ENCODE measurements around the gene NTN1. TPM values are rescaled to one million over a fixed set of nuclear protein-coding genes. Genes with fewer than 3 reads are reported as not detected.
"Not testable (repeated sequence)": the region's sequence is repeated elsewhere in the genome, so short reads cannot be mapped to it uniquely, and the experiment has no call there.

Gene NTN1
- total and polyA plus RNA-seq, 2 experiments from 2014 or later = 0.16 to 0.60 TPM

- Histone ChIP-seq H3K4me3 (no peak overlapping the region), H3K36me3 (no peaks in the 10 kb centered on the region), H3K27ac (no peak overlapping the region), H3K4me1 (ENCODE audit: low read depth) (no peaks in the 10 kb centered on the region), H3K27me3 (peaks cover 21% of the 10 kb centered on the region), H3K9me3 (ENCODE audit: low read depth) (no peaks in the 10 kb centered on the region)
- no peak for TF ChIP-seq CTCF (IDR thresholded peaks at IDR 0.05; ENCODE audit: low read depth, low read length)
- no peak for DNase-seq (ENCODE audit: low read depth in 1 of 2, low spot score in 1 of 2)
These were observed 72.9 kb downstream of the NTN1 start for GRCh38 chr17:9094193-9094592.

GRCh38 chr17:9095390-9095789 is 74.1 kb downstream of the NTN1 start:
- H3K9me3 ChIP-seq (ENCODE audit: low read depth) = no peaks in the 10 kb centered on the region
- H3K27ac ChIP-seq = no peak overlapping the region
- H3K36me3 ChIP-seq = no peaks in the 10 kb centered on the region
- H3K27me3 ChIP-seq = peaks cover 19% of the 10 kb centered on the region
- no peak for DNase-seq (ENCODE audit: low read depth in 1 of 2, low spot score in 1 of 2)
- H3K4me3 ChIP-seq = no peak overlapping the region
- TF ChIP-seq CTCF (IDR thresholded peaks at IDR 0.05; ENCODE audit: low read depth, low read length) = no peak
- no peaks in the 10 kb centered on the region for H3K4me1 ChIP-seq (ENCODE audit: low read depth)

- Histone ChIP-seq H3K9me3 (ENCODE audit: low read depth) (no peaks in the 10 kb centered on the region), H3K4me3 (no peak overlapping the region), H3K4me1 (ENCODE audit: low read depth) (no peaks in the 10 kb centered on the region), H3K27me3 (peaks cover 14% of the 10 kb centered on the region), H3K27ac (no peak overlapping the region), H3K36me3 (no peaks in the 10 kb centered on the region)
- no peak for DNase-seq (ENCODE audit: low read depth in 1 of 2, low spot score in 1 of 2)
- no peak for TF ChIP-seq CTCF (IDR thresholded peaks at IDR 0.05; ENCODE audit: low read depth, low read length)
These were observed 77.0 kb downstream of the NTN1 start for GRCh38 chr17:9098242-9098825.

- TF ChIP-seq CTCF (IDR thresholded peaks at IDR 0.05; ENCODE audit: low read depth, low read length) = no peak
These were observed 80.0 kb downstream of the NTN1 start for GRCh38 chr17:9101356-9101755.

GRCh38 chr17:9103193-9103592 is 81.9 kb downstream of the NTN1 start:
- not testable (repeated sequence) for H3K4me3 ChIP-seq; H3K9me3 ChIP-seq (ENCODE audit: low read depth); H3K4me1 ChIP-seq (ENCODE audit: low read depth); H3K27ac ChIP-seq; DNase-seq (ENCODE audit: low read depth in 1 of 2, low spot score in 1 of 2); H3K36me3 ChIP-seq
- H3K27me3 ChIP-seq = peaks cover 16% of the 10 kb centered on the region

More at GRCh38 chr17:9101356-9101755, 80.0 kb downstream of the NTN1 start:
- no peak overlapping the region for H3K27ac ChIP-seq
- H3K4me1 ChIP-seq (ENCODE audit: low read depth) = no peaks in the 10 kb centered on the region
- no peak for DNase-seq (ENCODE audit: low read depth in 1 of 2, low spot score in 1 of 2)
- H3K9me3 ChIP-seq (ENCODE audit: low read depth) = no peaks in the 10 kb centered on the region
- H3K36me3 ChIP-seq = no peaks in the 10 kb centered on the region
- no peak overlapping the region for H3K4me3 ChIP-seq
- H3K27me3 ChIP-seq = peaks cover 19% of the 10 kb centered on the region

- no peak overlapping the region for H3K4me3 ChIP-seq
- H3K27me3 ChIP-seq = peaks cover 19% of the 10 kb centered on the region
- no peak overlapping the region for H3K27ac ChIP-seq
- no peaks in the 10 kb centered on the region for H3K36me3 ChIP-seq
- no peaks in the 10 kb centered on the region for H3K4me1 ChIP-seq (ENCODE audit: low read depth)
- H3K9me3 ChIP-seq (ENCODE audit: low read depth) = no peaks in the 10 kb centered on the region
- no peak for TF ChIP-seq CTCF (IDR thresholded peaks at IDR 0.05; ENCODE audit: low read depth, low read length)
- DNase-seq (ENCODE audit: low read depth in 1 of 2, low spot score in 1 of 2) = no peak
These were observed 83.2 kb downstream of the NTN1 start for GRCh38 chr17:9104370-9105041.

Measured in cardiac muscle cell (in vitro differentiated cells and primary cell).